AG09309 (cell line): ENCODE data around the gene PTGER3.

Experiments
- DNase-seq: peaks from one replicate; pipeline ENCODE4 v3.0.0-alpha.2; 2010; ENCODE audit warnings: low read depth
- H3K4me3 ChIP-seq: 2 replicates; pipeline ENCODE4 v1.5.1; 2011; ENCODE audit warnings: mild to moderate bottlenecking, low read depth, low read length, moderate library complexity; ENCODE audit not compliant: control insufficient read depth
- CTCF ChIP-seq: IDR thresholded peaks from 2 replicates; pipeline ENCODE4 v1.5.1; 2011; ENCODE audit warnings: mild to moderate bottlenecking, low read depth, low read length, inconsistent platforms; ENCODE audit not compliant: insufficient read depth, control insufficient read depth; ENCODE audit errors: missing control alignments

PTGER3 gene

GRCh38 chr1:70980361-70980760, 67.3 kb downstream of the PTGER3 start:
- no peak for TF ChIP-seq CTCF
- no peak for DNase-seq
- H3K4me3 ChIP-seq, result no peak overlapping the region

- no peak overlapping the region for H3K4me3 ChIP-seq
- no peak for DNase-seq
- no peak for TF ChIP-seq CTCF
Observed at GRCh38 chr1:70979881-70980280, 67.7 kb downstream of the PTGER3 start.

GRCh38 chr1:70979313-70979712, 68.3 kb downstream of the PTGER3 start:
- H3K4me3 ChIP-seq, result no peak overlapping the region
- DNase-seq, result no peak
- no peak for TF ChIP-seq CTCF

- DNase-seq, result no peak
- H3K4me3 ChIP-seq, result no peak overlapping the region
- TF ChIP-seq CTCF, result no peak
Observed at GRCh38 chr1:70978623-70979022, 69.0 kb downstream of the PTGER3 start.

- no peak for DNase-seq
- no peak for TF ChIP-seq CTCF
- no peak overlapping the region for H3K4me3 ChIP-seq
Observed at GRCh38 chr1:70977575-70977974, 70.0 kb downstream of the PTGER3 start.

- H3K4me3 ChIP-seq, result no peak overlapping the region
- TF ChIP-seq CTCF, result no peak
- no peak for DNase-seq
Observed at GRCh38 chr1:70977041-70977440, 70.6 kb downstream of the PTGER3 start.

GRCh38 chr1:70973754-70974153, 73.9 kb downstream of the PTGER3 start:
- no peak overlapping the region for H3K4me3 ChIP-seq
- TF ChIP-seq CTCF, result no peak
- no peak for DNase-seq
